IMR-90 (cell line): ENCODE results near the gene ECHS1. TPM values are rescaled to one million over a fixed set of nuclear protein-coding genes. Genes with fewer than 3 reads are reported as not detected.

Source experiments
- ATAC-seq: fragments of 200-7000 bp; cut with Tn5 transposase; 2 replicates; pipeline ENCODE4 v1.9.1; 2020; ENCODE audit warnings: low read depth, mild to moderate bottlenecking, moderate library complexity
- BruUV-seq: library from RNA; stranded (reverse); fragments of 400-500 nt; replicated peaks from 2 replicates; lab custom pipeline; 2021; lab: Mats Ljungman, UMichigan
- CTCF ChIA-PET: fragments of 300-600 bp; formaldehyde crosslinking; extraction: SDS; loops from one replicate; lab custom pipeline; 2021; ENCODE audit warnings: antibody characterized with exemption; lab: Yijun Ruan, JAX
- POLR2A ChIA-PET: fragments of 300-600 bp; sonication (Branson Sonifier 250); formaldehyde crosslinking; loops from one replicate; lab custom pipeline; 2022; ENCODE audit warnings: antibody characterized with exemption; ENCODE audit not compliant: unreplicated experiment; lab: Charles Lee
- DNase-seq: peaks from one replicate; pipeline ENCODE4 v3.0.0; 2013
- H2AFZ ChIP-seq: replicated peaks from 2 replicates; pipeline ENCODE3; 2013; ENCODE audit warnings: low read length, mild to moderate bottlenecking; ENCODE audit not compliant: poor library complexity
- H2AK5ac ChIP-seq: 2 replicates; pipeline ENCODE4 v1.6.1; 2013; ENCODE audit warnings: low read depth, low read length, inconsistent platforms
- H2AK9ac ChIP-seq: replicated peaks from 2 replicates; pipeline ENCODE3; 2013; ENCODE audit warnings: mild to moderate bottlenecking, low read depth, low read length, moderate library complexity; ENCODE audit not compliant: poor library complexity
- H2BK120ac ChIP-seq: 2 replicates; pipeline ENCODE4 v1.6.1; 2013; ENCODE audit warnings: low read depth, low read length, inconsistent platforms
- H2BK15ac ChIP-seq: 3 replicates; pipeline ENCODE4 v1.6.1; 2013; ENCODE audit warnings: low read depth, low read length, inconsistent platforms
- H2BK20ac ChIP-seq: 2 replicates; pipeline ENCODE4 v1.6.1; 2013; ENCODE audit warnings: low read depth, mild to moderate bottlenecking, inconsistent platforms, low read length, moderate library complexity
- H2BK5ac ChIP-seq: 2 replicates; pipeline ENCODE4 v1.6.1; 2013; ENCODE audit warnings: mild to moderate bottlenecking, low read depth, low read length, inconsistent platforms; ENCODE audit not compliant: poor library complexity, severe bottlenecking
- H3K14ac ChIP-seq: replicated peaks from 2 replicates; pipeline ENCODE4 v1.6.1; 2013; ENCODE audit warnings: low read depth, low read length, inconsistent platforms
- H3K18ac ChIP-seq: 2 replicates; pipeline ENCODE4 v1.6.1; 2013; ENCODE audit warnings: low read depth, low read length, control low read depth
- H3K23ac ChIP-seq: 2 replicates; pipeline ENCODE4 v1.6.1; 2013; ENCODE audit warnings: low read depth, low read length, inconsistent platforms
- H3K27ac ChIP-seq: 2 replicates; pipeline ENCODE4 v1.5.1; 2013; ENCODE audit warnings: mild to moderate bottlenecking, control low read depth, low read length; ENCODE audit not compliant: insufficient read depth
- H3K27me3 ChIP-seq: 2 replicates; pipeline ENCODE4 v1.6.1; 2013; ENCODE audit warnings: low read length; ENCODE audit not compliant: control insufficient read depth, insufficient read depth
- H3K36me3 ChIP-seq: 2 replicates; pipeline ENCODE4 v1.6.1; 2013; ENCODE audit warnings: low read length, mixed read lengths; ENCODE audit not compliant: control insufficient read depth, insufficient read depth
- H3K4ac ChIP-seq: 2 replicates; pipeline ENCODE4 v1.6.1; 2013; ENCODE audit warnings: low read depth, low read length, inconsistent platforms
- H3K4me1 ChIP-seq: 2 replicates; pipeline ENCODE4 v1.6.1; 2013; ENCODE audit warnings: low read length, mixed read lengths; ENCODE audit not compliant: control insufficient read depth, insufficient read depth
- H3K4me2 ChIP-seq: 2 replicates; pipeline ENCODE4 v1.6.1; 2013; ENCODE audit warnings: low read depth, mild to moderate bottlenecking, control low read depth, low read length, moderate library complexity
- H3K4me3 ChIP-seq: 2 replicates; pipeline ENCODE4 v1.5.1; 2013; ENCODE audit warnings: low read depth, mild to moderate bottlenecking, control low read depth, low read length, moderate library complexity; ENCODE audit not compliant: insufficient read depth
- H3K56ac ChIP-seq: 2 replicates; pipeline ENCODE4 v1.6.1; 2013; ENCODE audit warnings: low read length, inconsistent platforms; ENCODE audit not compliant: insufficient read depth; ENCODE audit errors: extremely low read depth
- H3K79me1 ChIP-seq, 2 experiments: 2 replicates each; pipeline ENCODE4 v1.6.1; 2013; ENCODE audit warnings: low read length in 2 of 2, inconsistent platforms in 1 of 2, low read depth in 1 of 2
- H3K9ac ChIP-seq: 2 replicates; pipeline ENCODE4 v1.6.1; 2013; ENCODE audit warnings: low read depth, low read length, control low read depth
- H3K9me1 ChIP-seq: 2 replicates; pipeline ENCODE4 v1.6.1; 2013; ENCODE audit warnings: low read length, inconsistent platforms; ENCODE audit not compliant: insufficient read depth
- H3K9me3 ChIP-seq: 2 replicates; pipeline ENCODE4 v1.6.1; 2013; ENCODE audit warnings: low read length; ENCODE audit not compliant: control insufficient read depth, insufficient read depth
- H4K20me1 ChIP-seq: 2 replicates; pipeline ENCODE4 v1.6.1; 2013; ENCODE audit warnings: low read length, inconsistent platforms; ENCODE audit not compliant: insufficient read depth
- H4K5ac ChIP-seq: 2 replicates; pipeline ENCODE4 v1.6.1; 2013; ENCODE audit warnings: mild to moderate bottlenecking, low read depth, low read length, control low read depth
- H4K8ac ChIP-seq, 2 experiments: 2 replicates each; pipeline ENCODE4 v1.6.1; 2013; ENCODE audit warnings: low read depth in 2 of 2, low read length in 2 of 2, control low read depth in 1 of 2, inconsistent platforms in 1 of 2
- H4K91ac ChIP-seq: 2 replicates; pipeline ENCODE4 v1.6.1; 2013; ENCODE audit warnings: low read depth, low read length, inconsistent platforms; ENCODE audit not compliant: insufficient read depth
- CEBPB ChIP-seq: IDR thresholded peaks from 2 replicates; pipeline ENCODE4 v1.6.1; 2012; ENCODE audit warnings: low read depth, low read length, improper control_type of control experiment
- RFX5 ChIP-seq: IDR thresholded peaks from 2 replicates; pipeline ENCODE4 v1.8.0; 2012; ENCODE audit warnings: low read depth, mild to moderate bottlenecking, low read length, moderate library complexity
- WGBS, 2 experiments: methylation state at CpG; one replicate each; pipeline versions ENCODE4 v1.1.5 to v1.1.7; 2013; ENCODE audit warnings: missing lambda C conversion rate in 2 of 2; ENCODE audit not compliant: insufficient read length in 1 of 2; ENCODE audit errors: extremely low coverage in 2 of 2; 5-methylcytosine and 5-hydroxymethylcytosine counted together
- dilution Hi-C: fragments of 300-500 bp; cut with HindIII; formaldehyde crosslinking; loops from one replicate; pipeline ENCODE4 v1.14.3; 2018; ENCODE audit warnings: low sequenced_read_pairs; ENCODE audit not compliant: unreplicated experiment
- in situ Hi-C: fragments of 300-500 bp; cut with MboI; formaldehyde crosslinking; loops from 3 replicates; pipeline ENCODE4 v1.14.3; 2019; ENCODE audit warnings: low sequenced_read_pairs, inconsistent platforms, mixed read lengths
- intact Hi-C: fragments of 100-400 bp; cut with micrococcal nuclease; formaldehyde crosslinking; loops from 2 replicates; pipeline ENCODE4 v1.10.0; 2022
- polyA plus RNA-seq, 3 experiments: library from polyadenylated mRNA; depleted of rRNA; stranded (reverse); fragments of >200 nt; gene quantifications; 2 replicates each; pipeline ENCODE4 v1.2.3, GENCODE V29; 2012; ENCODE audit warnings: low replicate concordance in 1 of 3
- total RNA-seq: library from RNA; depleted of rRNA; stranded (reverse); fragments of >200 nt; gene quantifications from 2 replicates; pipeline ENCODE4 v1.2.3, GENCODE V29; 2012

Gene ECHS1
- total and polyA plus RNA-seq, 2 of the 4 experiments (the other 2 are of a cell fraction) = 60.8 to 84.2 TPM

DNA sequence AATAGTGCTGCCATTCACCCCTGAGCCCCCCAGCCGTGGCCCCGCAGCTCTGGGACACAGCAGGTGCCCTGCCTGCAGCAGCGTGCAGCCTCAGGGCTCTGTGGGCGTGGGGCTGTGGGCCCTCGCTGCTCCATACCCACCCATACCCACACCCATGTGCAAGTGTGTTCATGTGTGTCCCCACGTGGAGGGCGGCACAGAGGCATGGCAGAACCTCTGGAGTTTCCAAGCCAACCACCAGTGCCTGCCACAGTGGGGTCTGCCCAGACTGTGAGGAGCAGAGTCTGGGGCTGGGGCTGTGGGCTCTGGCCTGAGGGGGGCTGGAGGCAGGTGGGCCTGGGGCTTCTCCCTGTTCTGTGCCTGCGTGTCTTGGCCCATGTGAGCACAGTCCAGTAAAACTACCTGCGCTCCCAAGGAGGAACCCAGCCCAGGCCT lies 23.6 kb downstream of the ECHS1 start:
- Histone ChIP-seq H4K8ac (no peak overlapping the region), H3K56ac (no peak overlapping the region), H2BK120ac (no peak overlapping the region), H3K4me1 (no peaks in the 10 kb centered on the region), H4K20me1 (peaks cover 3% of the 10 kb centered on the region; the same call in 1 of the 2 replicates), H3K14ac (no peak overlapping the region), H3K4me2 (no peak overlapping the region), H2AK5ac (no peak overlapping the region), H3K36me3 (no peaks in the 10 kb centered on the region), H3K4me3 (no peak overlapping the region), H2AK9ac (no peak overlapping the region), H2AFZ (peak overlapping the region; percentile 51), H2BK15ac (no peak overlapping the region), H3K4ac (no peak overlapping the region), H3K18ac (no peak overlapping the region), H3K9me1 (0 out of 2 replicates have a peak, but pooled peaks cover 5% of the 10 kb centered on the region), H3K79me1 (no peaks in the 10 kb centered on the region), H4K5ac (no peak overlapping the region), H3K27me3 (peaks cover 9% of the 10 kb centered on the region; the same call in 1 of the 2 replicates), H2BK5ac (no peak overlapping the region), H3K27ac (no peak overlapping the region), H4K91ac (no peak overlapping the region), H3K9me3 (no peaks in the 10 kb centered on the region), H2BK20ac (no peak overlapping the region), H3K9ac (no peak overlapping the region), H3K23ac (no peak overlapping the region)
- no TSS peak for BruUV-seq
- dilution Hi-C loops = no loop called here
- 100% methylated on average over 1 of the region's 9 CpGs; no CpG with 5 or more reads in 1 of the 2 experiments for WGBS, 2 experiments
- intact Hi-C loops = no loop called here
- TF ChIP-seq RFX5 (no peak), CEBPB (no peak)
- no peak for ATAC-seq
- ChIA-PET POLR2A (no interaction called here), CTCF (no interaction called here)
- in situ Hi-C loops = no loop called here
- DNase-seq = no peak
